HEK293 (cell line): ENCODE measurements around the gene BPIFA1.

Source experiments
- ATF2 ChIP-seq: fragments of 450-650 bp; formaldehyde crosslinking; IDR thresholded peaks from 2 replicates; pipeline ENCODE4 v1.5.1; 2016; ENCODE audit warnings: missing biosample characterization, missing genetic modification characterization, low read depth
- OSR2 ChIP-seq: fragments of 450-650 bp; formaldehyde crosslinking; IDR thresholded peaks from 2 replicates; pipeline ENCODE4 v1.5.1; 2016; ENCODE audit warnings: missing biosample characterization, missing genetic modification characterization
- OVOL3 ChIP-seq: fragments of 450-650 bp; formaldehyde crosslinking; IDR thresholded peaks from 2 replicates; pipeline ENCODE4 v1.5.1; 2016; ENCODE audit warnings: missing biosample characterization, missing genetic modification characterization
- YY1 ChIP-seq: fragments of 450-650 bp; formaldehyde crosslinking; IDR thresholded peaks from 2 replicates; pipeline ENCODE4 v1.5.1; 2018; ENCODE audit warnings: missing biosample characterization, missing genetic modification characterization
- ZBTB44 ChIP-seq: fragments of 450-650 bp; IDR thresholded peaks from 2 replicates; pipeline ENCODE4 v1.5.1; 2018; ENCODE audit warnings: missing biosample characterization, mild to moderate bottlenecking, missing genetic modification characterization
- ZBTB48 ChIP-seq: fragments of 450-650 bp; formaldehyde crosslinking; IDR thresholded peaks from 2 replicates; pipeline ENCODE4 v1.5.1; 2016; ENCODE audit warnings: missing biosample characterization, missing genetic modification characterization
- ZBTB49 ChIP-seq: fragments of 450-650 bp; formaldehyde crosslinking; IDR thresholded peaks from 2 replicates; pipeline ENCODE4 v1.5.1; 2016; ENCODE audit warnings: missing biosample characterization, missing genetic modification characterization, low read depth
- ZNF184 ChIP-seq: fragments of 450-650 bp; IDR thresholded peaks from 2 replicates; pipeline ENCODE4 v1.5.1; 2018; ENCODE audit warnings: missing biosample characterization, mild to moderate bottlenecking, missing genetic modification characterization
- ZNF23 ChIP-seq: fragments of 450-650 bp; formaldehyde crosslinking; IDR thresholded peaks from 2 replicates; pipeline ENCODE4 v1.5.1; 2016; ENCODE audit warnings: missing biosample characterization, missing genetic modification characterization, borderline replicate concordance
- ZNF510 ChIP-seq: fragments of 450-650 bp; formaldehyde crosslinking; IDR thresholded peaks from 2 replicates; pipeline ENCODE4 v1.5.1; 2018; ENCODE audit warnings: mild to moderate bottlenecking, missing genetic modification characterization, missing biosample characterization; ENCODE audit not compliant: insufficient replicate concordance
- ZNF670 ChIP-seq: fragments of 450-650 bp; formaldehyde crosslinking; IDR thresholded peaks from 2 replicates; pipeline ENCODE4 v1.5.1; 2016; ENCODE audit warnings: missing biosample characterization, missing genetic modification characterization, low read depth
- TF ChIP-seq, protein P1 (sequence below): fragments of 450-650 bp; formaldehyde crosslinking; IDR thresholded peaks from 2 replicates; pipeline ENCODE4 v1.5.1; 2016; ENCODE audit warnings: missing biosample characterization, missing genetic modification characterization

- TF ChIP-seq ZBTB49 (tag by site-specific recombination) (no peak), ZBTB44 (tag by site-specific recombination) (no peak), ZNF670 (no peak), ZNF510 (tag by site-specific recombination) (no peak), YY1 (no peak), OVOL3 (no peak), ZBTB48 (no peak), ZNF23 (tag by site-specific recombination) (no peak), OSR2 (tag by site-specific recombination) (no peak), ATF2 (tag by site-specific recombination) (no peak), ZNF184 (tag by site-specific recombination) (no peak)
- TF ChIP-seq, protein P1, sequence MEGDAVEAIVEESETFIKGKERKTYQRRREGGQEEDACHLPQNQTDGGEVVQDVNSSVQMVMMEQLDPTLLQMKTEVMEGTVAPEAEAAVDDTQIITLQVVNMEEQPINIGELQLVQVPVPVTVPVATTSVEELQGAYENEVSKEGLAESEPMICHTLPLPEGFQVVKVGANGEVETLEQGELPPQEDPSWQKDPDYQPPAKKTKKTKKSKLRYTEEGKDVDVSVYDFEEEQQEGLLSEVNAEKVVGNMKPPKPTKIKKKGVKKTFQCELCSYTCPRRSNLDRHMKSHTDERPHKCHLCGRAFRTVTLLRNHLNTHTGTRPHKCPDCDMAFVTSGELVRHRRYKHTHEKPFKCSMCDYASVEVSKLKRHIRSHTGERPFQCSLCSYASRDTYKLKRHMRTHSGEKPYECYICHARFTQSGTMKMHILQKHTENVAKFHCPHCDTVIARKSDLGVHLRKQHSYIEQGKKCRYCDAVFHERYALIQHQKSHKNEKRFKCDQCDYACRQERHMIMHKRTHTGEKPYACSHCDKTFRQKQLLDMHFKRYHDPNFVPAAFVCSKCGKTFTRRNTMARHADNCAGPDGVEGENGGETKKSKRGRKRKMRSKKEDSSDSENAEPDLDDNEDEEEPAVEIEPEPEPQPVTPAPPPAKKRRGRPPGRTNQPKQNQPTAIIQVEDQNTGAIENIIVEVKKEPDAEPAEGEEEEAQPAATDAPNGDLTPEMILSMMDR (tag by site-specific recombination) = no peak
Observed at GRCh38 chr20:33246077-33246476, 10.3 kb downstream of the BPIFA1 start.
